HG03060 (cell line): ENCODE measurements around the gene KCNQ5.

Source experiments
- ATAC-seq: cut with Tn5 transposase; IDR thresholded peaks from one replicate; pipeline ENCODE4 v1.9.1; 2021; ENCODE audit warnings: low read depth, moderate number of reproducible peaks; ENCODE audit not compliant: unreplicated experiment

Gene KCNQ5

GRCh38 chr6:73030791-73031782 is 409.2 kb downstream of the KCNQ5 start:
- no peak for ATAC-seq

- no peak for ATAC-seq
These were observed 410.7 kb downstream of the KCNQ5 start for GRCh38 chr6:73032586-73032985.

GRCh38 chr6:73036689-73037088 is 414.8 kb downstream of the KCNQ5 start:
- no peak for ATAC-seq

GRCh38 chr6:73041051-73041450 is 419.2 kb downstream of the KCNQ5 start:
- ATAC-seq, result no peak

DNA sequence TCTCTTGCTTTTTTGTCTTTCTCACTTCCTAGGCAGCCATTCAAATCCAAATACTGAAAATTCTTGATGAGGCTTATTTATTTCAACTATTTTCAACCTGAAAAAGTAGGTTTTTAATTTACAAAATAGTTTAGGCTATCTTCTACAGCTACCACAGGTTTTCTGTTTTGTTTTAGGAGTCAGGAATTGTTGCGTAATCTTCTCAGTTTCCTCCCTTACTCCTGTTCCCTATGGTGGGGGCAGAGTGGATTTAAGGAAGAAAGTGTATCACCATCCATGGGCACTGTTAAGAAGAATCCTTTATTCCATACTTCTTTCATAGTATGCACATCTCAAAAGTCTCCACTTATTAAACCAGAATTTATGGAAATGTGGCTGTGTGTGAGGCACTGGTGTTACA is 421.0 kb downstream of the KCNQ5 start:
- no peak for ATAC-seq

- ATAC-seq, result no peak
These were observed 421.6 kb downstream of the KCNQ5 start for GRCh38 chr6:73043446-73043845.

DNA sequence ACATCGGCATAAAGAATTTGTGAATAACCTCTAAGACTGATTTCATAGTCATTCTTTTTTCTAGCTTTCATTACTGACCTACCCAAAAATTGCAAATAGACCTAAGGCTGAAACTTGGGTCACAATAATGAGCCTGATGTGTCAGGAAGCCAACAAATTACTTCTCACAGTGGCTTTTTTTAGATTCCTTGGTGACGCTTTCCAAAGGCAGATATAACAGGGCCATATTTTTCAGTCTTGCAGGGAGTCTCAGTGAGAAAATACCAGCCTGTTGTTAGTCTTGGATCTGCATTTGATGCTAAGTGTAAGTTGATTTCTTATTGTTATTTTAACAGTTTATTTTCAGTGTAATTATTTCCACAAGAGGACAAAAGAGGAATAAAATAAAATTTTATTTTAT is 423.7 kb downstream of the KCNQ5 start:
- no peak for ATAC-seq

DNA sequence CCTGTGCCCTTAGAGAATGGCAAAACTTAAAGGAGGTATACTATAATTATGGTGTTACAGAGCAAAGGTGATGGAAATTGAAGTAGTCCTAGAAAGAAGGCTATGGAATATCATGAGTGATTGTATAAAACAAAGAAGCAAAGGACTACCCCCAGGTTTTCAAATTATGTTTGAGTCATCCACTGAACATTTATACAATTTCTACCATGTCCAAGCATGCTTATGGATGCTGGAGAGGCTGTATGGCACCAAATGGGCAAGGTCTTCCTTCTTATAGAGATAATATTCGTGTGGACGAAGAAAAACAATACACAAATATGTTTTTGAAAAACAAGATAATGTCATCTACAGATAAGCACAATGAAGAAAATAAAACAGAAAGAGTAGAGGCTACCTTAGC is 425.9 kb downstream of the KCNQ5 start:
- ATAC-seq, result no peak

- no peak for ATAC-seq
These were observed 428.2 kb downstream of the KCNQ5 start for GRCh38 chr6:73049971-73050594.

DNA sequence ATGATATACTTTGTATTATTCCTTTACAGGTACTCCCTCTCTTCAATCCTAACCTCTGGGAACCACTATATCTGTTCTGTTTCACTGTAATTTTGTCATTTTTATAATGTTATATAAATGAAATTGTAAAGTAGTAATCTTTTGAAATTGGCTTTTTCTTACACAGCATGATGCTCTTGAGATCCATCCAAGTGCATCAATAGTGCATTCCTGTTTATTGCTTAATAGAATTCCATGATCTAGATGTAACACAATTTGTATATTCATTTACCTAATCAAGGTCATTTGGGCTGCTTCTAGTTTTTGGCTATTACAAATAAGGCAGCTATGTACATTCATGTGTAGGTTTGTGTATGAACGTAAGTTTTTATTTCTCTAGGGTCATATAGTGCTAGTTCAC is 428.8 kb downstream of the KCNQ5 start:
- ATAC-seq, result no peak

GRCh38 chr6:73051147-73051546 is 429.3 kb downstream of the KCNQ5 start:
- ATAC-seq, result no peak

- ATAC-seq, result no peak
These were observed 433.1 kb downstream of the KCNQ5 start for GRCh38 chr6:73054958-73055357.

DNA sequence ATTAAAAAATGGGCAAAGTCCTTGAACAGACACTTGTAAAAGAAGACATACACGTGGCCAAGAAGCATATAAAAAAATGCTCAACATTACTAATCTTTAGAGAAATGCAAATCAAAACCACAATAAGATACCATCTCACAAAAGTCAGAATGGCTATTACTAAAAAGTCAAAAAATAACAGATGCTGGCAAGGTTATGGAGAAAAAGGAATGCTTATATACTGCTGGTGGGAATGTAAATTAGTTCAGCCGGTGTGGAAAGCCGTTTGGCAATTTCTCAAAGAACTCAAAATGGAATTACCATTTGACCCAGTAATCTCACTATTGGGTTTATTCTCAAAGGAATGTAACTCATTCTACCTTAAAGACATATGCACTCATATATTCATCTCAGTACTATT is 436.9 kb downstream of the KCNQ5 start:
- no peak for ATAC-seq

- no peak for ATAC-seq
These were observed 440.3 kb downstream of the KCNQ5 start for GRCh38 chr6:73062130-73062529.

GRCh38 chr6:73062837-73063236 is 441.0 kb downstream of the KCNQ5 start:
- no peak for ATAC-seq

DNA sequence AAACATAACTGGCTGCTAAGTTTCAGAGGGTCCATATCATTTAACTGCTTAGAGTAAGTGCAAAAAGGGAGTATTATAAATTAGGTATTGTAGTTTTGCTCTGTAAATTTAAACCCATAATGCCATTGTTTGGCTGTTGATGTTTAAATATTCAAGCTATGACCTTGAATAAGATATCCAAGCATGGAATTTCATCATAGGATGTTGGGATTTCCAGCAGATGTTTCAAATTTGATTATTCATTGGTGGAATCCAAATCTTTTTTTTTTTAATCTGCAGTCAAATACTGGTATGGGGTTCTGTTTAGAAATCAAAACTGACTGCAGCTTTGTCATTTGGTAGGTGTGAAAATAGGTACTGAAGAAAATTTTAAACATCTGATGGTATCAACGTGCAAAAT is 442.4 kb downstream of the KCNQ5 start:
- no peak for ATAC-seq

DNA sequence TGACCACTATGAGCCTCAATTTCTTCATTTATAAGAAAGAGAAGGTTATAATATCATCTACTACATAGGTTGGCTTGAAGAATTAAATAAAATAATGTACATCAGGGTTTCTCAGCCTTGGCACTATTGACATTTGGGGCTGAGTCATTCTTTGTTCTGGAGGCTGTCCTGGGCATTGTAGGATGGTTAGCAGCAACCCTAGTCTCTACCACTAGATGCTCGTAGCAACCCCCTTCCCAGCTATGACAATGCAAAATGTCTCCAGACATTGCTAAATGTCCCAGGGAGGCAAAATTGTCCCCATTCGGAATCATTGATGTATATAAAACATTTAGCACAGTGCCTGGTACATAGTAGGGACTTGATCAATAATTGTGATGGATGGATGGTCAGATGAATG is 451.4 kb downstream of the KCNQ5 start:
- no peak for ATAC-seq

GRCh38 chr6:73074175-73074574 is 452.3 kb downstream of the KCNQ5 start:
- ATAC-seq, result no peak

GRCh38 chr6:73076211-73076954 is 454.5 kb downstream of the KCNQ5 start:
- no peak for ATAC-seq

- ATAC-seq, result no peak
These were observed 456.5 kb downstream of the KCNQ5 start for GRCh38 chr6:73078333-73078862.
